Activated T-helper 1 cell treated with anti-CD3 and anti-CD28 coated beads, Interleukin-2, amount 50 U/mL, for 16 hours (primary cell): ENCODE measurements around the gene STX11.
A peak's percentile ranks its signal among the peaks of the same experiment; 100 is the strongest.

Experiments
- DNase-seq, 2 donors: peaks; one replicate each; pipeline ENCODE4 v3.0.0-alpha.2; 2020; ENCODE audit warnings: low read depth in 1 of 2, low spot score in 1 of 2

STX11 gene

DNA sequence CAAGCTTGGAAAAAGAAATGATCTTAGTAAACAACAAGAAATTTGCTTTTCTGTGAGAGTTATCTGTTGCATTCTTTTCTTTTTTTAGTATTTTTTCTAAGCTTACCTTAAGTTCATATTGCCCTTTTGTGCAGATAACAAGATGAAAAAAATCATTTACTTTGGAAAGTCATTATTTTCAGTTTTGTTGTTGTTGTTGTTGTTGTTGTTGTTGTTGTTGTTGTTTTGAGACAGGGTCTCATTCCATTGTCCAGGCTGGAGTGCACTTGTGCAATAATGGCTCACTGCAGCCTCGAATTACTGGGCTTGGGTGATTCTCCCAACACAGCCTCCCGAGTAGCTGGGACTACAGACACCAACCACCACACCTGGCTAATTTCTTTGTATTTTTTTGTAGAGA lies 8.8 kb upstream of the STX11 start:
- no peak for DNase-seq

- no peak for DNase-seq
These were observed 7.2 kb upstream of the STX11 start for GRCh38 chr6:144143106-144143505.

- no peak for DNase-seq
These were observed 6.4 kb upstream of the STX11 start for GRCh38 chr6:144143878-144144277.

DNA sequence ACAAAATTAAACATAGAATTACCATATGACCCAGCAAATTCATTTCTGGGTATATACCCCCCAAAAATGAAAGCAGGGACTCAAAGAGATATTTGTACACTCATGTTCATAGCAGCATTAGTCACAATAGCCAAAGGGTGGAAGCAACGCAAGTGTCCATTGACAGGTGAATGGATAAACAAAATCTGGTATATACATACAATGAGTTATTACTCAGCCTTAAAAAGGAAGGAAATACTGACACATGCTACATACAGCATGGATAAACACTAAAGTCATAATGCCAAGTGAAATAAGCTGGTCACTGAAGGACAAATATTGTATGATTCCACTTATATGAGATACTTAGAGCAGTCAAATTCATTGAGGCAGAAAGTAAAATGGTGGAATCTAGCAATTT lies 5.3 kb upstream of the STX11 start:
- no peak for DNase-seq

DNA sequence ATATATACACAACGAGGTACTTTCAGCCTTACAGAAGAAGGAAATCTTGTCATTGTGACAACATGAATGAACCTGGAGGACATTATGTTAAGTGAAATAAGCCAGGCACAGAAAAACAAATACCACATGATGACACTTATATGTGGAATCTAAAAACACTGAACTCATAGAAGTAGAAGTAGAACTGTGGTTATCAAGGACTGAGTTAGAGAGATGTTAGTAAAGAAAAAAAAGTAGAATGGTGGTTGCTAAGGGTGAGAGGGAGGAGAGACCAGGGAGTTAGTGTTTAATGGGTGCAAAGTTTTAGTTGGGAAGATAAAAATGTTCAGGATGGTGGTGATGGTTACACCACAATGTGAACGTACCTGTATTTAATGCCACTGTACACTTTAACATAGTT lies 4.8 kb upstream of the STX11 start:
- no peak for DNase-seq

- no peak for DNase-seq
These were observed 1.4 kb upstream of the STX11 start for GRCh38 chr6:144148886-144149285.

DNA sequence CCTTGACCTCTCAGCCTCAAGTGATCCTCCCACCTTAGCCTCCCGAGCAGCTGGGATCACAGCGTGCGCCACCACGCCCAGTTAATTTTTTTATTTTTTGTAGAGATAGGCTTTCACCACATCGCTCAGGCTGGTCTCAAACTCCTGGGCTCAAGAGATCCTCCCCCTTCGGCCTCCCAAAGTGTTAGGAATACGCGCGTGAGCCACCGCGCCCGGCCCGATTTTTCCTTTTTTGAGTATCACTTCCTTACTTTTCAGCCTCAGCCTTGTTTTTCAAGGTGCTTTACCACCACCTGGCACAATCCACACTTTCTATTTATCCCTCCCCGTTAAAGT lies 791 bp upstream of the STX11 start:
- DNase-seq: no peak

- peak; percentile 24 to 45 for DNase-seq
These were observed 667 bp downstream of the STX11 start for GRCh38 chr6:144150710-144151657.

DNA sequence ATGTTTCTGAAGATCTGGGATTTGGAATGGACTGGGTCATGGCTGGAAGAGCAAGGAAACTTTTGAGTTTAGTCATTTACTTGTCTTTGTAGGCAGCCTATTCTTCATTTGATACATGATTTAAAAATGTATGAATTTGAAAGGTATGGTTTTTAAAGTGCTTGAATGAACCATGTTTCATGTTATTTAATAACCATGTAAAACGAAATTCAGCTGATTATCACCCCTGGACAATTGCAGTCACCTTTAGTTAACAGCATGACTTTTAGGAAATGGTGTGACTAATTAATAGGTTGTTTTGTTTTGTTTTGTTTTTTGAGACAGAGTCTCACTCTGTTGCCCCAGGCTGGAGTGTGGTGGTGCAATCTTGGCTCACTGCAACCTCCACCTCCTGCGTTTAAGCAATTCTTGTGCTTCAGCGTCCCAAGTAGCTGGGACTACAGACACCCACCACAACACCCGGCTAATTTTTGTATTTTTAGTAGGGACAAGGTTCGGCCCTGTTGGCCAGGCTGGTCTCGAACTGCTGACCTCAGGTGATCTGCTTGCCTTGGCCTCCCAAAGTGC lies 2.1 kb downstream of the STX11 start:
- no peak for DNase-seq

DNA sequence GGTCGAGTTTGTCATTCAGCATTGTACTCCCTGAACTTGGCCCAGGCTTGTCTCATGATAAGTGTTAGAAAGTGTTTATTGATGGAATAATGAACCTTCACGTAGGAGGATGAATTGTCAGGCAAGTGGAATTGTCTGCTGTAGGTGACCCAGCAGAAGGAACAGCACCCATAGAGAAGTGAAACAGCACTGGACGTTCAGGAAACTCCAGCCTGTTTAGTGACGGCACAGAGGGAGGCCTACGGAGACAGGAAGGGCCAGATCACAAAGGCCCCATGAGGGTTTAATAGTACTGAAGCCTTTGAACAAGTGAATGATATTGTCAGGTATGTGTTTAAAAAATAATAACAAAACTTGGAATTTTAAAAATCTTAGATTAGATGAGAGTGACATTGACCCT lies 2.9 kb downstream of the STX11 start:
- DNase-seq: no peak

DNA sequence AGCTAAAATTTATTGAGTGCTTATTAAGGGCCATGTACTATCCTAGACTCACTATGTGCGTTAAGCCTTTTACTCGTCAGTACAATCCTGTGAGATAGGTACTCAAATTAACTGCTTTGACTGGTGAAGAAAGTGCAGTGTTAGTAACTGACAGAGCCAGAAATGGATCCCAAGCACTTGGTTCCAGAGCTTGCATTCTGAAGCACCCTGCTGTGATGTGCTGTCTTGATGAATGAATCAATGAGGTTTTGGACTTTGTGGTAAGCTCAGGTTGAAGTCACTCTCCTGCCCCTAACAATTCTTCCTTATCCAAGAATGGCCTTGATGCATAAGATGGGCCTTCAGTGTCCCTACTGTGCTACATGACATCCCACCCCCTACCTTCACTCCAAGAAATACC lies 3.7 kb downstream of the STX11 start:
- DNase-seq: no peak

GRCh38 chr6:144155529-144155928 lies 5.2 kb downstream of the STX11 start:
- DNase-seq: no peak

- DNase-seq: no peak
These were observed 6.0 kb downstream of the STX11 start for GRCh38 chr6:144156338-144156737.

- DNase-seq: no peak
These were observed 6.7 kb downstream of the STX11 start for GRCh38 chr6:144156991-144157390.

DNA sequence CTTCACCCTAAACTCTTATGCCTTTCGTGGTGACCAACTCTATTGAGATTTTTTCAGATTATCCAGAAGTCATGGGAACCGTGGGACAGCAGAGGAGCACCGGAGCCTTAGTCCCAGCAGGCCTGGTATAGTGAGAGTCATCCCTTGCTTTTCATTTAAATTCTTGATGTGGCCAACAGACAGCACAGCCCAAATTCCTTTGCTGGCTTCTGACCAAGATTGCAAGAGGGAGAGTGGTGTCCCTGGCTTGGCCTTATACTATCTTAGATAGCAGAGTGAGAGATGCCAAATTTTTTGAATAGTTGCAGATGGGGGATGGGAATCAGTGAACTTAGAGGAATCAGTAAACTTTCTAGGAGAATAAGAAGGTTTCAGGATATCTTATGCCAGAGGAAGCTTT lies 7.8 kb downstream of the STX11 start:
- no peak for DNase-seq

GRCh38 chr6:144159223-144159622 lies 8.9 kb downstream of the STX11 start:
- no peak for DNase-seq

DNA sequence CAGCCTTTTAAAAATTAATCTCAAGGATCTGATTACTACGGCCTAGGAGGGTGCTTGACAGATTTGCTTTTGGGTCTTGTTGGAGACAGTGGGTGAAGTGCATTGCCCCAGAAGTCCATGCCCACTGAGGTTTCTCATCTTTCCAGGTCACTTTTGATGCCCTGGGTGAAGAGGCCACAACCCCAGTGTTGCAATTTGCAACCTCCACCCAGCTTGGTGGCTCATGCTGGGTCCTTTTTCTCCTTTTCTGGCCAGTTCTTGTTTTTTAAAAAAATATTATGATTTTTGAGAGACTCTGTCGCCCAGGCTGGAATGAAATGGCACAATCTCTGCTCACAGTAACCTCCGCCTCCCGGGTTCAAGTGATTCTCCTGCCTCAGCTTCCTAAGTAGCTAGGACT lies 9.4 kb downstream of the STX11 start:
- no peak for DNase-seq

GRCh38 chr6:144160431-144161005 lies 10.2 kb downstream of the STX11 start:
- DNase-seq: no peak

DNA sequence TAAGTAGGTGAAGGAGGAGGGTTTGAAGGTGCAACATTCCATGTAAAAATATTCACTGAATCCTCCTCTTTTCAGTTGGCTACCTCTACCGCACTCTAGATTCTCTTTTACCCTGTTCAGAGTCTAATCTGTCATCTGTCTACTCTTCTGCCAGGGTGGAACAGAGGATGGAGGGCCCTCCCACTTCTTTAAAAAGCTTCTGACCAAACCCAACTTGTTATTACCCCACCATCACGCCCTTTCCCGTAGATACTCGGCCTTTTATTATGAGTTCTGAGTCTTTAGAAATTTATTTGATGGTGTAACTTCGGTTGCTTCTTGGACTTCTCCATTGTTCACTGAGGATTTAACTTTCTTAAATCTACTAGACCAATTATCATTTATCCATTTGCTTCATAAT lies 11.7 kb downstream of the STX11 start:
- no peak for DNase-seq

GRCh38 chr6:144162977-144163376 lies 12.7 kb downstream of the STX11 start:
- DNase-seq: no peak

DNA sequence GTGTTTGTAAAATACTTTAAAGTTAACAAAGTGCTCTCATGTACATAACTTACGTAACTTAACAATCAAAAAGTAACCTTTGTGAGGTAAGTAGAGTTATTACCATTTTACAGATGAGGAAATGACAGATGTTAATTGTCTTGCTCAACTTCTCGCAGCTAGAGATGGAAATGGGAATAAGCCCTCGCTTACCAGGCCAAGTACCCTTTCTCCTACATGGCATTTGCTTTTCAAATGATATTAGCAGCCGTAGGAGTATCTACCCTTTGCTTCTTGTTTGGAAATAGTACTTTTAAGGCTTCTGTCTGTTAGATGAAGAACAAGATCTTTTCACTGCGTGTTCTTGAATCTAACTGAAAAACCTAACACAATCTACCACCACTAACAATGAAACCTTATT lies 15.5 kb downstream of the STX11 start:
- DNase-seq: no peak

DNA sequence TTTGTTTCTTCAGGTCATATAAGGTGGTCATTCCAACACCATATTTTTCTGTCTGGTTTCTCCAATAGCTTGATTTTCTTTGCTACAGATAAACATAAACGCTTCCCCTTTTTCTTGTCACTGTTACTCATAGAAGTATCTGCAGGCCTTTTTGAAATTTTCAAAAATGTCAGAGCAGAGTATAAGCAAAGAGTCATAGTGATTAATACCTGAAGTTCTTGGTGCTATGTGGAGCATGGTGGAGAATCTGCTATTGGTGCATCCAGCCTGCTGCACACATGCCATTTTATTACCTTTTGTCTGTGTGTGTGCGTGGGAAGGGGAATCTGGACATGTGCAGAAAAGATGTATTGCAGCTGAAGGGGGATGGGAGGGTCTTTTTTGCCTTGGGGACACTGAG lies 19.7 kb downstream of the STX11 start:
- no peak for DNase-seq

DNA sequence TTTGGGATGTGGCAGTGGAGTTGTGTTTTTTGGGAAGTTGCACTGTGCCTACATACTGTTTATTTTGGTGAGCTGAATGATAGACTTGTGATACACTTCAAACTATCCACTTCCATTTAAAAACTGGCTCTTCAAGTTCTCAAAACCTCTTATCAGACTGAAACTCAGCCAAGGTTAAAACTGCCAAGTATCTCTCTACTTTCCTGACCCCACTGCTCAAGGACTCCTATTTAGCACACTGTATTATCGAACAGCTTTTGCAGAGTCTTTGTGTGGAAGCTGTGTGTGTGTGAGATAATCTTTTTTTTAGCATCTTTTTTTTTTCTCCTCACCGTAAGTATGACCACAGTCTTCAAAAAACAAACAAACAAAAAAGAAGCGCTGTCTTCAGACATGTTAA lies 21.1 kb downstream of the STX11 start:
- DNase-seq: no peak
